SK-N-SH treated with all-trans-retinoic acid at 6 μM for 48 hours (cell line): ENCODE data around the gene CREB1.
A peak's percentile ranks its signal among the peaks of the same experiment; 100 is the strongest.

Experiments used
- ATAC-seq: fragments of 200-7000 bp; cut with Tn5 transposase; 3 replicates; pipeline ENCODE4 v1.9.1; 2020; ENCODE audit warnings: mild to moderate bottlenecking, moderate library complexity
- ARNTL ChIP-seq: fragments of 450-650 bp; formaldehyde crosslinking; IDR thresholded peaks from 2 replicates; pipeline ENCODE4 v1.5.0; 2020; ENCODE audit warnings: low read depth, mild to moderate bottlenecking, moderate library complexity, borderline replicate concordance
- BACH2 ChIP-seq: fragments of 250-450 bp; sonication (Bioruptor Pico); IDR thresholded peaks from 2 replicates; pipeline ENCODE4 v1.9.0; 2021; ENCODE audit warnings: mild to moderate bottlenecking, borderline replicate concordance
- CREB5 ChIP-seq: fragments of 250-450 bp; sonication (Bioruptor Pico); IDR thresholded peaks from 2 replicates; pipeline ENCODE4 v1.5.1; 2020; ENCODE audit warnings: low read depth, mild to moderate bottlenecking, moderate library complexity
- CSDC2 ChIP-seq: fragments of 250-450 bp; sonication (Bioruptor Pico); IDR thresholded peaks from 2 replicates; pipeline ENCODE4 v1.5.0; 2020; ENCODE audit warnings: mild to moderate bottlenecking, moderate library complexity
- ESRRG ChIP-seq: fragments of 250-450 bp; sonication (Bioruptor Pico); IDR thresholded peaks from 2 replicates; pipeline ENCODE4 v1.6.1; 2021; ENCODE audit warnings: mild to moderate bottlenecking
- GLIS3 ChIP-seq: fragments of 250-450 bp; sonication (Bioruptor Pico); IDR thresholded peaks from 2 replicates; pipeline ENCODE4 v1.5.0; 2020; ENCODE audit warnings: mild to moderate bottlenecking, moderate library complexity
- ISL1 ChIP-seq: fragments of 250-450 bp; sonication (Bioruptor Pico); IDR thresholded peaks from 2 replicates; pipeline ENCODE4 v2.1.2; 2022; ENCODE audit warnings: mild to moderate bottlenecking, moderate library complexity
- PATZ1 ChIP-seq: fragments of 250-450 bp; sonication (Bioruptor Pico); IDR thresholded peaks from 2 replicates; pipeline ENCODE4 v1.8.0; 2020; ENCODE audit warnings: mild to moderate bottlenecking, moderate library complexity, borderline replicate concordance
- PPARA ChIP-seq: fragments of 250-450 bp; sonication (Bioruptor Pico); IDR thresholded peaks from 2 replicates; pipeline ENCODE4 v1.5.0; 2020; ENCODE audit warnings: mild to moderate bottlenecking, borderline replicate concordance
- RARB ChIP-seq: fragments of 250-450 bp; sonication (Bioruptor Pico); IDR thresholded peaks from 2 replicates; pipeline ENCODE4 v1.8.0; 2021; ENCODE audit warnings: mild to moderate bottlenecking, moderate library complexity
- SNAI2 ChIP-seq: fragments of 250-450 bp; sonication (Bioruptor Pico); IDR thresholded peaks from 2 replicates; pipeline ENCODE4 v1.5.0; 2020; ENCODE audit warnings: mild to moderate bottlenecking, moderate library complexity
- TOX ChIP-seq: fragments of 250-450 bp; sonication (Bioruptor Pico); IDR thresholded peaks from 2 replicates; pipeline ENCODE4 v1.8.0; 2021; ENCODE audit warnings: mild to moderate bottlenecking, moderate library complexity, borderline replicate concordance
- TSHZ2 ChIP-seq: fragments of 250-450 bp; sonication (Bioruptor Pico); IDR thresholded peaks from 2 replicates; pipeline ENCODE4 v1.5.0; 2020; ENCODE audit warnings: mild to moderate bottlenecking, moderate library complexity
- ZFP3 ChIP-seq: fragments of 250-450 bp; sonication (Bioruptor Pico); IDR thresholded peaks from 2 replicates; pipeline ENCODE4 v1.5.0; 2020; ENCODE audit warnings: mild to moderate bottlenecking, moderate library complexity
- ZFP30 ChIP-seq: fragments of 450-650 bp; formaldehyde crosslinking; IDR thresholded peaks from 2 replicates; pipeline ENCODE4 v1.5.0; 2022; ENCODE audit warnings: mild to moderate bottlenecking, moderate library complexity
- ZNF565 ChIP-seq: fragments of 450-650 bp; formaldehyde crosslinking; conservative IDR thresholded peaks from 2 replicates; pipeline ENCODE4 v1.5.0; 2020; ENCODE audit warnings: low read depth, mild to moderate bottlenecking, moderate library complexity
- ZNF8 ChIP-seq: fragments of 450-650 bp; formaldehyde crosslinking; IDR thresholded peaks from 2 replicates; pipeline ENCODE4 v1.5.0; 2020; ENCODE audit warnings: mild to moderate bottlenecking, moderate library complexity
- TF ChIP-seq, protein P1 (sequence below): fragments of 250-450 bp; sonication (Bioruptor Pico); IDR thresholded peaks from 2 replicates; pipeline ENCODE4 v1.8.0; 2021; ENCODE audit warnings: low read depth, mild to moderate bottlenecking, moderate library complexity, borderline replicate concordance
- TF ChIP-seq, protein P2 (sequence below): fragments of 250-450 bp; sonication (Bioruptor Pico); IDR thresholded peaks from 2 replicates; pipeline ENCODE4 v1.5.1; 2021; ENCODE audit warnings: mild to moderate bottlenecking, moderate library complexity

CREB1 gene

GRCh38 chr2:207487650-207488311 lies 42.0 kb upstream of the CREB1 start:
- TF ChIP-seq CSDC2 (CRISPR knock-in tag) (no peak), PATZ1 (no peak), TOX (CRISPR knock-in tag) (peak; percentile 24; the same call in 1 of the 2 replicates), ARNTL (CRISPR knock-in tag) (no peak), GLIS3 (CRISPR knock-in tag) (no peak)
- TF ChIP-seq, protein P1, sequence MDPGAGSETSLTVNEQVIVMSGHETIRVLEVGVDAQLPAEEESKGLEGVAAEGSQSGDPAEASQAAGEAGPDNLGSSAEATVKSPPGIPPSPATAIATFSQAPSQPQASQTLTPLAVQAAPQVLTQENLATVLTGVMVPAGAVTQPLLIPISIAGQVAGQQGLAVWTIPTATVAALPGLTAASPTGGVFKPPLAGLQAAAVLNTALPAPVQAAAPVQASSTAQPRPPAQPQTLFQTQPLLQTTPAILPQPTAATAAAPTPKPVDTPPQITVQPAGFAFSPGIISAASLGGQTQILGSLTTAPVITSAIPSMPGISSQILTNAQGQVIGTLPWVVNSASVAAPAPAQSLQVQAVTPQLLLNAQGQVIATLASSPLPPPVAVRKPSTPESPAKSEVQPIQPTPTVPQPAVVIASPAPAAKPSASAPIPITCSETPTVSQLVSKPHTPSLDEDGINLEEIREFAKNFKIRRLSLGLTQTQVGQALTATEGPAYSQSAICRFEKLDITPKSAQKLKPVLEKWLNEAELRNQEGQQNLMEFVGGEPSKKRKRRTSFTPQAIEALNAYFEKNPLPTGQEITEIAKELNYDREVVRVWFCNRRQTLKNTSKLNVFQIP, result no peak
- TF ChIP-seq, all 23 proteins: peak for 1
- peak; percentile 95 for ATAC-seq

DNA sequence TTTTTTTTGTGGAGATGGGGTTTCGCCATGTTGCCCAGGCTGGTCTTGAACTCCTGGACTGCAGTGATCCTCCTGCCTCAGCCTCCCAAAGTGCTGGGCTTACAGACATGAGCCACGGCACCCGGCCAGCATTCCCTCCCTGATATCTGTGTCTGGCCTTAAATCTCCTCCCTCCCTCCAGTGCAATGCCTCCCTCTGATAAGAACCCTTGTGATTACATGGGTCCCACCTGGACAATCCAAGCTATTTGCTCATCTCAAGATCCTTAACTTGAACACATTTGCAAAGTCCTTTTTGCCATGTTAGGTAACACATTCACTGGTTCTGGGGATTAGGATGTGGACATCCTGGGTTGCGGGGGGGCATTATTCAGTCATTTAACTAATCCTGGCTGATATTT lies 40.5 kb upstream of the CREB1 start:
- TF ChIP-seq BACH2 (CRISPR knock-in tag), result no peak
- TF ChIP-seq PPARA (CRISPR knock-in tag), result no peak
- TF ChIP-seq TSHZ2 (CRISPR knock-in tag), result no peak
- no peak for TF ChIP-seq RARB (CRISPR knock-in tag)
- no peak for TF ChIP-seq CREB5 (CRISPR knock-in tag)
- TF ChIP-seq, protein P1, result no peak
- no peak for TF ChIP-seq SNAI2 (CRISPR knock-in tag)
- TF ChIP-seq ISL1 (CRISPR knock-in tag), result no peak
- ATAC-seq, result no peak

DNA sequence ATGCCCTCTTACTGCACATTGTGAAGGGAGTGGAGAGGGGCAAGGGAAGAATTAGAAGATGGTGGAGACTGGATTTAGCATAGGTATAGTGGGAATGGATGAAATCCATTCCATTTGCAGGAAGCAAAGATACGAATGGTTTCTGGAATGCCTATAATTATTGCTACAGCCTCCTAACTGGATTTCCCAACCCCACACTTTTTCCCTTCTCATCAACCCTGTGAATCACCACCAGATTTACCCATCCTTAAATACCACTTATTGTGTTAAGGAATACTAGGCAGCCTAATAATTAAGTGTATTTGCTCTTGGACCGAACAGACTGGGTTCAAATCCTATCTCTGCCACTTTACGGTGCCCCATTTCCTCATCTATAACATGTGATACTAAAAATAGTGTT lies 39.3 kb upstream of the CREB1 start:
- ATAC-seq, result no peak
- TF ChIP-seq TOX (CRISPR knock-in tag) (no peak), PPARA (CRISPR knock-in tag) (no peak), ZFP3 (CRISPR knock-in tag) (no peak), ZNF8 (CRISPR knock-in tag) (no peak), ESRRG (CRISPR knock-in tag) (no peak), TSHZ2 (CRISPR knock-in tag) (no peak), ZFP30 (CRISPR knock-in tag) (no peak), ZNF565 (CRISPR knock-in tag) (no peak), ARNTL (CRISPR knock-in tag) (no peak), PATZ1 (no peak)
- TF ChIP-seq, protein P2, sequence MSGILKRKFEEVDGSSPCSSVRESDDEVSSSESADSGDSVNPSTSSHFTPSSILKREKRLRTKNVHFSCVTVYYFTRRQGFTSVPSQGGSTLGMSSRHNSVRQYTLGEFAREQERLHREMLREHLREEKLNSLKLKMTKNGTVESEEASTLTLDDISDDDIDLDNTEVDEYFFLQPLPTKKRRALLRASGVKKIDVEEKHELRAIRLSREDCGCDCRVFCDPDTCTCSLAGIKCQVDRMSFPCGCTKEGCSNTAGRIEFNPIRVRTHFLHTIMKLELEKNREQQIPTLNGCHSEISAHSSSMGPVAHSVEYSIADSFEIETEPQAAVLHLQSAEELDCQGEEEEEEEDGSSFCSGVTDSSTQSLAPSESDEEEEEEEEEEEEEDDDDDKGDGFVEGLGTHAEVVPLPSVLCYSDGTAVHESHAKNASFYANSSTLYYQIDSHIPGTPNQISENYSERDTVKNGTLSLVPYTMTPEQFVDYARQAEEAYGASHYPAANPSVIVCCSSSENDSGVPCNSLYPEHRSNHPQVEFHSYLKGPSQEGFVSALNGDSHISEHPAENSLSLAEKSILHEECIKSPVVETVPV (CRISPR knock-in tag), result no peak
- TF ChIP-seq, protein P1, result no peak
